Endodermal cell (in vitro differentiated cells): ENCODE results near the gene HTRA1. TPM values are rescaled to one million over a fixed set of nuclear protein-coding genes. Genes with fewer than 3 reads are reported as not detected.
A peak's percentile ranks its signal among the peaks of the same experiment; 100 is the strongest.

ENCODE experiments used
- DNase-seq: peaks from one replicate; pipeline ENCODE4 v3.0.0-alpha.2; 2017
- H3K27ac ChIP-seq: 2 replicates; pipeline ENCODE4 v1.5.1; 2013; ENCODE audit warnings: mild to moderate bottlenecking, low read depth, low read length, moderate library complexity
- H3K27me3 ChIP-seq: 2 replicates; pipeline ENCODE4 v1.6.1; 2013; ENCODE audit warnings: mild to moderate bottlenecking, low read length, moderate library complexity; ENCODE audit not compliant: insufficient read depth, control insufficient read depth, poor library complexity, severe bottlenecking
- H3K36me3 ChIP-seq: 2 replicates; pipeline ENCODE4 v1.7.0; 2013; ENCODE audit warnings: mild to moderate bottlenecking, low read length, moderate library complexity; ENCODE audit not compliant: control insufficient read depth, insufficient read depth
- H3K4me1 ChIP-seq: one replicate; pipeline ENCODE4 v1.7.0; 2013; ENCODE audit warnings: low read length; ENCODE audit not compliant: control insufficient read depth, insufficient read depth
- H3K4me3 ChIP-seq: 2 replicates; pipeline ENCODE4 v1.5.1; 2013; ENCODE audit warnings: mild to moderate bottlenecking, low read length, moderate library complexity
- H3K9ac ChIP-seq: 2 replicates; pipeline ENCODE4 v1.6.1; 2013; ENCODE audit warnings: mild to moderate bottlenecking, low read length, moderate library complexity; ENCODE audit not compliant: poor library complexity, severe bottlenecking; ENCODE audit errors: extremely low read depth
- H3K9me3 ChIP-seq: 2 replicates; pipeline ENCODE4 v1.6.1; 2013; ENCODE audit warnings: mild to moderate bottlenecking, low read length, moderate library complexity; ENCODE audit not compliant: control insufficient read depth
- H3K27ac Mint-ChIP-seq: 2 replicates; pipeline ENCODE4 v1.8.0; 2020; ENCODE audit warnings: mixed read lengths
- H3K27me3 Mint-ChIP-seq: 2 replicates; pipeline ENCODE4 v1.8.0; 2021; ENCODE audit warnings: mild to moderate bottlenecking, mixed read lengths; ENCODE audit not compliant: insufficient read depth
- H3K36me3 Mint-ChIP-seq: 2 replicates; pipeline ENCODE4 v1.8.0; 2020; ENCODE audit warnings: low read depth, mixed read lengths
- H3K4me1 Mint-ChIP-seq: 2 replicates; pipeline ENCODE4 v1.8.0; 2020; ENCODE audit warnings: mixed read lengths
- H3K4me3 Mint-ChIP-seq: 2 replicates; pipeline ENCODE4 v1.8.0; 2020; ENCODE audit warnings: mild to moderate bottlenecking, moderate library complexity, mixed read lengths
- H3K9me3 Mint-ChIP-seq: 2 replicates; pipeline ENCODE4 v1.8.0; 2020; ENCODE audit warnings: mild to moderate bottlenecking, mixed read lengths
- CTCF ChIP-seq: fragments of 200-600 bp; sonication (generic); conservative IDR thresholded peaks from 2 replicates; pipeline ENCODE4 v1.5.0; 2021; ENCODE audit warnings: antibody characterized with exemption, mild to moderate bottlenecking
- WGBS, 2 experiments: methylation state at CpG; one replicate each; pipeline versions ENCODE4 v1.1.5 to v1.1.7; 2013; ENCODE audit warnings: missing lambda C conversion rate in 2 of 2, mixed read lengths in 1 of 2; ENCODE audit not compliant: insufficient coverage in 1 of 2, insufficient read length in 1 of 2; 5-methylcytosine and 5-hydroxymethylcytosine counted together
- long read RNA-seq, 4 experiments: library from polyadenylated mRNA in 2 of 4; library from RNA in 1 of 4; library from capped mRNA in 1 of 4; stranded (forward) in 3 of 4; unstranded in 1 of 4; transcript quantifications; one replicate each; pipeline ENCODE4 v2.0.0, GENCODE V29; 2020 to 2021; ENCODE audit warnings: inconsistent platforms in 1 of 4
- polyA plus RNA-seq, 2 experiments: library from polyadenylated mRNA; stranded (reverse); fragments of 50-300 nt; gene quantifications; one replicate each; pipeline ENCODE4 v1.2.3, GENCODE V29; 2013
- total RNA-seq, 2 donors: library from RNA; stranded (reverse); fragmentation: NEBNext Ultra II Directional in 1 of 2; extraction: Animal tissue kit (Norgen Biotek cat#: 25700) in 1 of 2; gene quantifications; 2 replicates in 1 of 2; 3 replicates in 1 of 2; pipeline ENCODE4 v1.2.1, GENCODE V29; 2021

The HTRA1 gene
- 1 to 10 TPM; 1.7 to 3.1 TPM for total RNA-seq
- polyA plus RNA-seq (2013, experiment 1 of 2): 39.5 TPM
- polyA plus RNA-seq (2013, experiment 2 of 2): 37.5 TPM
- long read RNA-seq, experiment 1, partial matches to known transcripts: 0 of 1 reads
- long read RNA-seq, experiment 1, other reads (novel, unspliced or antisense): 0 of 1 reads
- long read RNA-seq, experiment 2, partial matches to known transcripts: 0 of 3 reads
- long read RNA-seq, experiment 2, other reads (novel, unspliced or antisense): 0 of 3 reads
- long read RNA-seq, experiment 3: 0 reads
- long read RNA-seq, experiment 4: 0 reads

DNA sequence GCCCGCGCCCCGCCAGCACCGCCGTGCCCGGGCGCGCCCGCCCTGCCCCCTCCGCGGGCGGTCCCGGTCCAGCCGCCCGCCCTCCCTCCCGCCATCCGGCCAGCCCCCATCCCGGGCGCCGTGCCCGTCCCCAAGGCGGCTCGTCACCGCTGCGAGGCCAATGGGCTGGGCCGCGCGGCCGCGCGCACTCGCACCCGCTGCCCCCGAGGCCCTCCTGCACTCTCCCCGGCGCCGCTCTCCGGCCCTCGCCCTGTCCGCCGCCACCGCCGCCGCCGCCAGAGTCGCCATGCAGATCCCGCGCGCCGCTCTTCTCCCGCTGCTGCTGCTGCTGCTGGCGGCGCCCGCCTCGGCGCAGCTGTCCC is at the start of gene HTRA1:
Gene HTRA1, plus strand, starts transcription at position 187 of the 362 bp plus-strand sequence. Its CDS starts 100 bp downstream, at position 287.
- Histone ChIP-seq H3K27me3 (peaks cover 92% of the 10 kb centered on the region), H3K4me3 (peak within 1 kb of the TSS; percentile 75), H3K36me3 (no peaks in the 10 kb centered on the region), H3K27ac (no peak within 1 kb of the TSS), H3K4me1 (no peaks in the 10 kb centered on the region), H3K9me3 (no peaks in the 10 kb centered on the region), H3K9ac (no peak within 1 kb of the TSS)
- Mint-ChIP-seq H3K27ac (no peak within 1 kb of the TSS), H3K4me1 (peaks cover 15% of the 10 kb centered on the region), H3K9me3 (no peaks in the 10 kb centered on the region), H3K36me3 (no peaks in the 10 kb centered on the region), H3K27me3 (peaks cover 82% of the 10 kb centered on the region), H3K4me3 (peak within 1 kb of the TSS; percentile 55)
- 0% methylated on average over 15 to 56 of the region's 56 CpGs for WGBS, 2 experiments
- DNase-seq: peak; percentile 87
- TF ChIP-seq CTCF: no peak

DNA sequence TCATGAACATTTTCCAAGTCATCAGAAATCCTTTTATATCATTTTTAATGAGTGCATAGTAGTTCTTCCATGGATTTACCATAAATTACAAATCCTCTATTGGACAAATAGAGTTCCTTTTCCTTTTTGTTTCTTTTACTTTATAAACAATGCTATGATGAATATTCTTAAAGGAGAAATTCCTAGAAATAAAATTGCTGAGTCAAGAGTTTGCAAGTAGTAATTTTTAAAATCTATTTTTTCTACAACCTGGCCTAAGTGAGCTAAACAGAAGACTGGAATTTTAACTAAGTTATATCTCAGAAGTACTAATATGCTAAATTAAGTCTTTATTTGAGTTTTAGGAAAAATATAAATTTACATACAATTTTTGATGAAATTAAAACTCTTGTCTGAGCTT is 48.0 kb upstream of the HTRA1 start:
- Histone ChIP-seq H3K27ac (no peak overlapping the region), H3K36me3 (peaks cover 9% of the 10 kb centered on the region), H3K4me1 (peaks cover 8% of the 10 kb centered on the region), H3K4me3 (no peak overlapping the region), H3K27me3 (no peaks in the 10 kb centered on the region), H3K9ac (no peak overlapping the region), H3K9me3 (no peaks in the 10 kb centered on the region)
- no peaks in the 10 kb centered on the region for H3K9me3 Mint-ChIP-seq
- H3K36me3 Mint-ChIP-seq: peaks cover 23% of the 10 kb centered on the region
- no peak overlapping the region for H3K27ac Mint-ChIP-seq
- H3K4me3 Mint-ChIP-seq: no peak overlapping the region
- H3K4me1 Mint-ChIP-seq: peaks cover 23% of the 10 kb centered on the region
- DNase-seq: no peak
- no peaks in the 10 kb centered on the region for H3K27me3 Mint-ChIP-seq
- no peak for TF ChIP-seq CTCF

DNA sequence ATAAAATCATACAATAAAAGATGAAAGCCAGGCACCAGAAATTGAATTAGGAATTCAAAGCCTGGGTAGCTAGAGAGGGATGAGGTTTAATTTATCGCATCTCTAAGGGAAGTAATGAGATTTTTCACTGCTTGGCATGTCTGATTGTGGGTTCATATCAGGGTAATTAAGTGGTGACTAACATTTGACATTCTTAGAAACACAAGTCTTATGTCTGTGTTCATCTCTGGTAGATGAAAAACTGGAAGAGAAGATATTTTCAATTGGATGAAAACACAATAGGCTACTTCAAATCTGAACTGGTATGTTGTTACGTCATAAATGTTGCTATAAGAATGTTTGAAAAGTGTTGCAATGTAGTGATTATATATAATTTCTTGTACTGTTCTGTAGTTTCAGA is 43.7 kb upstream of the HTRA1 start:
- H3K9me3 ChIP-seq: no peaks in the 10 kb centered on the region
- no peaks in the 10 kb centered on the region for H3K27me3 Mint-ChIP-seq
- 95 to 100% methylated on average over 2 of the region's 2 CpGs for WGBS, 2 experiments
- H3K36me3 ChIP-seq: peaks cover 23% of the 10 kb centered on the region
- H3K4me1 Mint-ChIP-seq: peaks cover 28% of the 10 kb centered on the region
- no peaks in the 10 kb centered on the region for H3K27me3 ChIP-seq
- no peak overlapping the region for H3K4me3 ChIP-seq
- no peak overlapping the region for H3K4me3 Mint-ChIP-seq
- peaks cover 8% of the 10 kb centered on the region for H3K4me1 ChIP-seq
- no peak for DNase-seq
- no peak overlapping the region for H3K9ac ChIP-seq
- TF ChIP-seq CTCF: no peak
- peaks cover 25% of the 10 kb centered on the region for H3K36me3 Mint-ChIP-seq
- H3K27ac Mint-ChIP-seq: no peak overlapping the region
- no peaks in the 10 kb centered on the region for H3K9me3 Mint-ChIP-seq
- H3K27ac ChIP-seq: no peak overlapping the region
